ENCODE results near the gene TRIM73.
"Not testable (repeated sequence)": the region's sequence is repeated elsewhere in the genome, so short reads cannot be mapped to it uniquely, and the experiment has no call there.

DNA sequence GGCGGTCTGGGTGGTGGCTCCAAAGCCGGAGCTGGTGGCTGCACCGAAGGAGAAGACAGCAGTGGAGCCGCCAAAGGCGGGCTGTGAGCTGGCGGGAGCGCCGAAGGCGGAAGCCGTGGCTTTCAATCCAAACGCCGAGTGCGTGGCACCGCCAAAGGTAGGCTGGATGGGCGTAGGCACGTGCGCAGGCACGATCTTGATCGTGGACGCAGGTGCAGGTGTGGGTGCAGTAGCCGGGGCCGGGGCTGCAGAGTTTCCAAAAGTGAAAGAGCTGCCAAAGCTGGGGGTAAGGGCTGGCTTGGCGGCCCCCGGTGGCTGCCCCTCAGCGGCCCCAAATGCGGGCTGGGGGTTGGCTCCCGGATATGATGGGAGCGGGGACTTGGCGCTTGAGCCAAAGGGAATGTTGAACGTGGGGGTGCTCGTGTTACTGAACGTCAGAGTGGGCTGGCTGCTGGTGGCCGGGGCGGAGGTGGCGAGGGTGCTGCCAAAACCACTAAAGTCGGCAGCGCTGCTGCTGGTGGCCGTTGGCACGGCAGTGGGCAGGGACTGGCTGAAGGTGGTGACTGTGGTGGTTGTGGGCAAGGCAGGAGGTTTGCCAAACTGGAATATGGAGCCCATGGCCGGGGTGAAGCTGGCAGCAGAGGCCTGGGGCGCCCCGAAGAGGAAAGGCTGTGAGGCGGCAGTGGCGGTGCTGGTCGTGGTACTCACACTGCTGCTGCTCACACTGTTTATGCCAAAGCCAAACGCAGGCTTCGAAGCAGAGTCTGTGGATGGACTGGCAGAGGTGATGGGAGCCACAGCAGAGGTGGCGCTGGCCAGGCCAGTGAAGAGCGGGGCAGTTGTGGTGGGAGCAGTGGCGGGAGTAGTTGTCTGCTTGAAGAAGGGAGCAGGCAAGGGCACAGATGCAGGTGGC lies 26.6 kb downstream of the TRIM73 start:
- TF ChIP-seq CTCF (IDR thresholded peaks at IDR 0.05; ENCODE audit: insufficient read depth, low read length); REST (IDR thresholded peaks at IDR 0.05; ENCODE audit: insufficient replicate concordance, low read depth): not testable (repeated sequence)

Data from HL-60 (cell line).